Mononuclear cell (primary cell): ENCODE measurements around the gene CTDSPL2. TPM values are rescaled to one million over a fixed set of nuclear protein-coding genes. Genes with fewer than 3 reads are reported as not detected.
"Not testable (repeated sequence)": the region's sequence is repeated elsewhere in the genome, so short reads cannot be mapped to it uniquely, and the experiment has no call there.

Source experiments
- H3K27me3 ChIP-seq: 2 replicates; pipeline ENCODE4 v1.6.0; 2011; ENCODE audit warnings: low read length, control low read depth; ENCODE audit not compliant: insufficient read depth
- H3K4me1 ChIP-seq: 2 replicates; pipeline ENCODE4 v1.5.1; 2011; ENCODE audit warnings: mild to moderate bottlenecking, low read length, control low read depth; ENCODE audit not compliant: insufficient read depth
- H3K4me3 ChIP-seq: 2 replicates; pipeline ENCODE4 v1.5.1; 2011; ENCODE audit warnings: mild to moderate bottlenecking, low read length, moderate library complexity
- H3K9me3 ChIP-seq: 2 replicates; pipeline ENCODE4 v1.5.1; 2011; ENCODE audit warnings: low read depth, mild to moderate bottlenecking, control low read depth, low read length
- total RNA-seq: library from RNA; depleted of rRNA; stranded (reverse); fragments of >200 nt; gene quantifications from one replicate; pipeline ENCODE4 v1.2.3, GENCODE V29; 2012

CTDSPL2 gene
- total RNA-seq, 1 donor: 269 TPM

GRCh38 chr15:44544745-44545144, 117.3 kb downstream of the CTDSPL2 start:
- not testable (repeated sequence) for H3K4me3 ChIP-seq, H3K9me3 ChIP-seq, H3K27me3 ChIP-seq
- peaks cover 26% of the 10 kb centered on the region for H3K4me1 ChIP-seq

GRCh38 chr15:44545913-44546802, 118.7 kb downstream of the CTDSPL2 start:
- no peaks in the 10 kb centered on the region for H3K9me3 ChIP-seq
- H3K27me3 ChIP-seq: no peaks in the 10 kb centered on the region
- H3K4me1 ChIP-seq: peaks cover 26% of the 10 kb centered on the region
- H3K4me3 ChIP-seq: no peak overlapping the region

DNA sequence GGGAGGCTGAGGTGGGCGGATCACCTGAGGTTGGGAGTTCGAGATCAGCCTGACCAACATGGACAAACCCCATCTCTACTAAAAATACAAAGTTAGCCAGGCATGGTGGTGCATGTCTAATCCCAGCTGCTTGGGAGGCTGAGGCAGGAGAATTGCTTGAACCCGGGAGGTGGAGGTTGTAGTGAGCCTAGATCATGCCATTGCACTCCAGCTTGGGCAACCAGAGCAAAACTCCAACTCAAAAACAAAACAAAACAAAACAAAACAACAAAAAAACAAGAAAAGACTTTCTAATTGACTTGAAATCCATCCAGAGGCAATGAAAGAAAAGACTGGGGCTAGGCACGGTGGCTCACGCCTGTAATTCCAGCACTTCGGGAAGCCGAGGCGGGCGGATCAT, 121.7 kb downstream of the CTDSPL2 start:
- H3K27me3 ChIP-seq, H3K9me3 ChIP-seq, H3K4me3 ChIP-seq: not testable (repeated sequence)
- peaks cover 18% of the 10 kb centered on the region for H3K4me1 ChIP-seq

- no peaks in the 10 kb centered on the region for H3K9me3 ChIP-seq
- H3K4me1 ChIP-seq: peaks cover 15% of the 10 kb centered on the region
- H3K27me3 ChIP-seq: no peaks in the 10 kb centered on the region
- H3K4me3 ChIP-seq: no peak overlapping the region
These were observed 122.8 kb downstream of the CTDSPL2 start for GRCh38 chr15:44550256-44550655.

GRCh38 chr15:44550734-44551133, 123.3 kb downstream of the CTDSPL2 start:
- Histone ChIP-seq H3K4me3 (no peak overlapping the region), H3K27me3 (no peaks in the 10 kb centered on the region), H3K9me3 (no peaks in the 10 kb centered on the region), H3K4me1 (peaks cover 15% of the 10 kb centered on the region)

GRCh38 chr15:44554934-44555723, 127.7 kb downstream of the CTDSPL2 start:
- H3K4me3 ChIP-seq: no peak overlapping the region
- H3K4me1 ChIP-seq: peaks cover 5% of the 10 kb centered on the region
- H3K27me3 ChIP-seq: no peaks in the 10 kb centered on the region
- H3K9me3 ChIP-seq: no peaks in the 10 kb centered on the region

- H3K4me3 ChIP-seq, H3K27me3 ChIP-seq, H3K4me1 ChIP-seq, H3K9me3 ChIP-seq: not testable (repeated sequence)
These were observed 133.5 kb downstream of the CTDSPL2 start for GRCh38 chr15:44560926-44561325.

GRCh38 chr15:44565387-44566154, 138.1 kb downstream of the CTDSPL2 start:
- Histone ChIP-seq H3K9me3 (no peaks in the 10 kb centered on the region), H3K4me3 (no peak overlapping the region), H3K27me3 (no peaks in the 10 kb centered on the region), H3K4me1 (no peaks in the 10 kb centered on the region)

- Histone ChIP-seq H3K9me3 (no peaks in the 10 kb centered on the region), H3K4me3 (no peak overlapping the region), H3K4me1 (no peaks in the 10 kb centered on the region), H3K27me3 (no peaks in the 10 kb centered on the region)
These were observed 138.7 kb downstream of the CTDSPL2 start for GRCh38 chr15:44566155-44566540.

- Histone ChIP-seq H3K4me3 (no peak overlapping the region), H3K27me3 (no peaks in the 10 kb centered on the region), H3K9me3 (no peaks in the 10 kb centered on the region), H3K4me1 (no peaks in the 10 kb centered on the region)
These were observed 140.9 kb downstream of the CTDSPL2 start for GRCh38 chr15:44568338-44568737.

DNA sequence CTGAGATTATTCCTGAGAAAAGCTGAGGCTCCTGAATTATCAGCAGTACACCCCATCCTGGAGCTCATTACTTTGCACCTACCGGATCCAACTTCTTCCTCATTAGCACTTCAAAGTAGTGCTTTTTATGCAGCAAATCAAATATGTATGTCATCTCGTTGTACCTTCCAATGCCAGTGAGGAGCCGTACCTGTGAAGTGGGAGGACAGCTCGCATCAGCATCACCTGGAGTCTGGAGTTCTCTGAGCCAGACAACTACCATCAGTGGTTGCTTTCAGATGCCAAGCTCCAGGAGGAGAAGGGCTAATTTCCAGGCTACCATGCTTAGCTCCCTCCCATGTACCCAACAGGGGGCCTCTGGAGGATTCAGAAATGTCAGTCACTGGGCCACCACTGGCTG, 141.9 kb downstream of the CTDSPL2 start:
- H3K4me1 ChIP-seq: no peaks in the 10 kb centered on the region
- H3K27me3 ChIP-seq: no peaks in the 10 kb centered on the region
- no peaks in the 10 kb centered on the region for H3K9me3 ChIP-seq
- H3K4me3 ChIP-seq: no peak overlapping the region

- Histone ChIP-seq H3K4me1 (no peaks in the 10 kb centered on the region), H3K9me3 (no peaks in the 10 kb centered on the region), H3K4me3 (no peak overlapping the region), H3K27me3 (no peaks in the 10 kb centered on the region)
These were observed 142.9 kb downstream of the CTDSPL2 start for GRCh38 chr15:44570361-44570760.

GRCh38 chr15:44573386-44573785, 146.0 kb downstream of the CTDSPL2 start:
- Histone ChIP-seq H3K4me3 (no peak overlapping the region), H3K27me3 (no peaks in the 10 kb centered on the region), H3K9me3 (no peaks in the 10 kb centered on the region), H3K4me1 (peaks cover 3% of the 10 kb centered on the region)

DNA sequence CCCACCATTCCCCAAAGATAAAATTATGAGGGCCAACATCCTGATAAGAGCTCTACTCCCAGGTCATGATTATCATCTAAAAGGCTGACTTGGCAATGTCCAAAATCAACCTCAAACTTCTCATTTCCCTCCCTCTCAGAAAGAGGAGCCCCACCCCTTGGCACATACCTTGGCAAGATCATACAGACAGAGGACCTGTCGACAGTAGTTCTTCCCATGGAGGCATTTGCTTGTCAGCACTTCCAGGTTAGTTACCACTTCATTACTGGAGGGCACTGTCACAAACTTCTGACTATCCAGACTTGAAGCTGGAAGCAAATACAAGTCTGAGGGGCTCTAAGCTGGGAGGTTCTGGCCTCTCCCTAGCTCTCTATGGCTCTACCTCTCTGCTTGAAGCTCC, 147.3 kb downstream of the CTDSPL2 start:
- H3K4me3 ChIP-seq: no peak overlapping the region
- H3K4me1 ChIP-seq: peaks cover 12% of the 10 kb centered on the region
- H3K9me3 ChIP-seq: no peaks in the 10 kb centered on the region
- H3K27me3 ChIP-seq: no peaks in the 10 kb centered on the region
